Inflammatory macrophage (primary cell): ENCODE results near the gene CFDP1.
"Not testable (repeated sequence)": the region's sequence is repeated elsewhere in the genome, so short reads cannot be mapped to it uniquely, and the experiment has no call there.

Experiments used
- DNase-seq, 2 donors: peaks; one replicate each; pipeline ENCODE4 v3.0.0-alpha.2; 2020 to 2022

CFDP1 gene

DNA sequence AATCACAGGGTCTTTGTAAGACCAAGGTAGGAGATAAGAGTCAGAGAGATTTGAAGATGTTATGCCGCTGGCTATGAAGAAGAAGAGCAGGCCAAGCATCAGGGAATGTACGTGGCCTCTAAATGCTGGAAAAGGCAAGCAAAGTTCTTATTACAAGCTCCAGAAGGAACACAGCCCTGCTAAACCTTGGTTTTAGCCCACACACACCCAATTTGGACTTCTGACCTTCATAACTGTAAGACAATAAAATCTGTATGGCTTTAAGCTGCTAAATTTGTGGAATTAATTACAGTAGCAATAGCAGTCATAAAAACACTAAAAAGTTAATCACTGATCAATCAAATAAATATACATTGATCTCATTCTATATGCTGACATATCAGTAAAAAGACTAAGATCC, 25.1 kb upstream of the CFDP1 start:
- DNase-seq: no peak

DNA sequence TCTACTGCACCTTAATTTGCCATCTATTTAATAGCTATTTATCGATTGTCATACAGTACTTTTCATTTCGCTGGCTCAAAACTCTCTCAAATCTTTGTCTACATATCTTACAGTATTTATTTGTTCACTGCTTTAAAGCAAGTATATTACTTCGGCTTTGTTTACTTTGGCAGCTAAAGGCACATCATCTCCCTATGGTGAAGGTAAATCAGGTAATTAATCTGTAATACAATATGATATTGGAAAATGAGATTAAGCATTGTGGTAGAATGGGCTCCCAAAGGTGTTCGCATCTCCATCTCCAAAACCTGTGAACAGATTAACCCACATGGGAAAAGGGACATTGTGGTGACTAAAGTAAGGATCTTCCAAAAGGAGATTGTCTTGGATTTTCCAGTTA, 24.7 kb upstream of the CFDP1 start:
- DNase-seq: no peak

DNA sequence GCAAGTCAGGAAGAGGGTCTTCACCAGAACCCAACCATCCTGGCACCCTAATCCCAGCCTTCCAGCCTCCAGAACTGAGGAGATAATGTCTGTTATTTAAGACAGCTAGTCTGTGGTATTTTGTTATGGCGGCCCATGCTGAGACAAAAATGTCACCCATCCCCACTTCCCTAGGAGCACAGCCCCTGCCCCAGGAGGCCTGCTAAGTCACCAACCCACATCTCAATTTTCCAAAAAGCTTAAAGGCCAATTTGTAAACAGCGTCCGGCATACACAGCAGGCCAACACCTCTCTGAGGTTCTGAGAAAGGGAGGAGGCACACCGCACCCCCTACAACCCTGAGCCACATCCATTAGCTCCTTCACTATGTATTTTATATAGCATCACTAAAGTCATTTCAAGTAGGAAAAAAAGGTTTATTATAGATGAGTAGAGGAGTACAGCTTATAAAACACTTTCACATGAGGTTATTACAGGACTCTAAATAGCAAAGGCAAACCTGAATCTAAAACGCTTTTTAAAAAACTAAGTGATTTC, 24.2 kb upstream of the CFDP1 start:
- DNase-seq: no peak

- DNase-seq: no peak
These were observed 23.7 kb upstream of the CFDP1 start for GRCh38 chr16:75456971-75457370.

DNA sequence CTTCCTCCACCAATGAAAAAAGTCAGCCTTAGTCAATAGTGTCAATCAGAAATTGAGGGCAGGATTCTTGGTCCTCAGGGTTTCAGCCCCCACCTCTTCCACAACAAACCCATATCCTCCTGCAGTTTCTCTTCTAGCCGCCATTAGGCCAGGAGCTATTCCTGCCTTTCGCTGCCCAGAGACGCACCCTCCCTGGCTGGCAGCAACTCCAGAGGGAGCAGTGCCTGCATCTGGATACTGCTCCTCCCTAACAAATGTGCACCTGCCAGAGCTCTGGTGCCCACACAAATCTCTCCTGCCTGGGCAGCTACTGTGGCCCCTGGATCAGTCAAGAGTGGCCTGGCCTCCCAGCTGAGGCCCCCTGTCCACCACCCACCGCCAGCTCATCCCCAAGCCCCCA, 23.2 kb upstream of the CFDP1 start:
- not testable (repeated sequence) for DNase-seq

DNA sequence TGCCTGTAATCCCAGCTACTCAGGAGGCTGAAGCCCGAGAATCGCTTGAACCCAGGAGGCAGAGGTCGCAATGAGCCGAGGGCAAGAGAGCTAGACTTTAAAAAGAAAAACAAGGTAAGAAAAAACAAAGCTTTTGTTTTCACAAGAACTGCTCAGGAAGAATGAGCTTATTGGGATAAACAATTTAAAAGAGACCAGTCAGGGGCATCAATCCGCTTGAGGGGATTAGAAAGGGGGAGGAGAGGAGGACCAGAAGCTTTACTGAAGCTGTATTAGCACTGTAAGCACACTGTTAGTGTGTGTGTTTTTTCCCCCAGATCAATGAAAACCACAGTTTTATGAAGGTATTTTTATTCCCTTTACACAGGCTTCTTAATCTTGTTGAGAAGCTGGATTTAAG, 22.4 kb upstream of the CFDP1 start:
- no peak for DNase-seq

DNA sequence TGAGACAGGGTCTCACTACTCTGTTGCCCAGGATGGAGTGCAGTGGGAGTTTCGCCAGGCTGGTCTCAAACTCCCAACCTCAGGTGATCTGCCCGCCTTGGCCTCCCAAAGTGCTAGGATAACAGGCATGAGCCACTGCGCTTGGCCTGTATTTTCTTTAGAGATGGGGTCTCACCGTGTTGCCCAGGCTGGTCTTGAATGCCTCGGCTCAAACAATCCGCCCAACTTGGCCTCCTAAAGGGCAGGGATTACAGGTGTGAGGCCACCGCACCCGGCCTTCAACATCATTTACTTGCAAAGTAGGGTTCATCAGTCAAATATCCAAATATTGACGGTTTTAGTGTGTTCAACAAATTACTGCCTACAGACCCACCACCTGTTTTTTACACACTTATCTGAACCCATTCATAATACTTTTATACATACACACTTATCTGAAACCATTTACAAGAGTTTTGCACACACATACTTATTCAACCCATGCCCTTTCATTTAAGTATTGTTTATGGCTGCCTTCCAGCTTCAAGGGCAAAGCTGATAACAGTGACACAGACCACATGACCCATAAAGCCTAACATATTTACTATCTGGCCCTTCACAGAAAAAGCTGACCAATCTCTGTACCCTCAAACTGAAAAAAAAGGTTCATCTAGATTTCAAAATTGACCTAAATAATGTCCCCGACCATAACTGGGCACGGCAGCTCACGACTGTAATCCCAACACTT, 19.3 kb upstream of the CFDP1 start:
- no peak for DNase-seq

- no peak for DNase-seq
These were observed 13.1 kb upstream of the CFDP1 start for GRCh38 chr16:75446416-75446815.

DNA sequence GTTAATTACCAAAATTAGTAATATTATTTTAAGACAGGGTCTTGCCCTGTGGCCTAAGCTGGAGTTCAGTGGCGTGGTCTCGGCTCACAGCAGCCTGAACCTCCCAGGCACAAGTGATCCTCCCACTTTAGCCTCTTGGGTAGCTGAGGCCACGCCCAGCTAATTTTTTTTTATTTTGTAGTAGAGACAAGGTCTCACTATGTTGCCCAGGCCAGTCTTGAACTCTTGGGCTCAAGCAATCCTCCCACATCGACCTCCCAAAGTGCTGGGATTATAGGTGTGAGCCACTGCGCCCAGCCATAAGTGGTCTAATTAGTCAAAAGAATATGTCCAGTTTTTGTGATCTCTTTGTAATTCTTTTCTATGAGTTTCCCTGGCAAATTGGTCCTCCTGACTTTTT, 12.0 kb upstream of the CFDP1 start:
- no peak for DNase-seq

- no peak for DNase-seq
These were observed 10.0 kb upstream of the CFDP1 start for GRCh38 chr16:75443298-75443697.

- peak; percentile 91 for DNase-seq
These were observed 570 bp upstream of the CFDP1 start for GRCh38 chr16:75433732-75434413.

- DNase-seq: no peak
These were observed 3.5 kb downstream of the CFDP1 start for GRCh38 chr16:75429621-75430403.

DNA sequence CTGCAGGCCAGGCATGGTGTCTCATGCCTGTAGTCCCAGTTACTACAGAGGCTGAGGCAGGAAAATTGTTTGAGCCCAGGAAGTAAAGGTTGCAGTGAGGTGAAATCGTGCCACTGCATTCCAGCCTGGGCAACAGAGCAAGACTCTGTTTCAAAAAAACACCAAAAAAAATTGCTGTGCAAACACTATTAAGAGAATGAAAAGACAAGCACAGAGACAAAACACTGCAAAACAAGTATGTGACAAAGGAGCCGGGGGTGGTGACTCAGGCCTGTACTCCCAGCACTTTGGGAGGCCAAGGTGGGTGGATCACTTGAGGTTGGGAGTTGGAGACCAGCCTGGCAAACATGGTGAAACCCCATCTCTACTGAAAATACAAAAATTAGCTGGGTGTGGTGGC, 6.8 kb downstream of the CFDP1 start:
- DNase-seq: not testable (repeated sequence)

DNA sequence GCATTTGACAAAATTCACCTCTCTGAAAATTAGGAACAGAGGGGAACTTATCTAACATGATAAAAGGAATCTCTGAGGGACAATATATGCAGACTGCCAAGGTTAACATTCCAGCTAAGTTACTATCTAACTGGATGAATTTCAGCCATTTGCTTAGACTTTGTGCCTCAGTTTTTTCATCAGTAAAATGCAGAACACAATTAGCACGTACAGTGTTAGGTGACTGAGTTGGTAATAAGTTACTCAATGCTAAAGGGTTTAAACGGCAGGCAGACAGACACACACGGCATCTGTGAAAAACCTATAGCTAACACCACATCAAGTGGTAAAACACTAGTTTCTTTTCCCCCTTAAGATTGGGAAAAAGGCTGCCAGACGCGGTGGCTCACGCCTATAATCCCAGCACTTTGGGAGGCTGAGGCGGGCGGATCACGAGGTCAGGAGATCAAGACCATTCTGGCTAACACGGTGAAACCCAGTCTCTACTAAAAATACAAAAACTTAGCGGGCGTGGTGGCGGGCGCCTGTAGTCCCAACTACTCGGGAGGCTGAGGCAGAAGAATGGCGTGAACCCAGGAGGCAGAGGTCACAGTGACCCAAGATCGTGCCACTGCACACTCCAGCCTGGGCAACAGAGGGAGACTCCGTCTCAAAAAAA, 9.1 kb downstream of the CFDP1 start:
- not testable (repeated sequence) for DNase-seq

GRCh38 chr16:75423723-75424104, 9.6 kb downstream of the CFDP1 start:
- no peak for DNase-seq

DNA sequence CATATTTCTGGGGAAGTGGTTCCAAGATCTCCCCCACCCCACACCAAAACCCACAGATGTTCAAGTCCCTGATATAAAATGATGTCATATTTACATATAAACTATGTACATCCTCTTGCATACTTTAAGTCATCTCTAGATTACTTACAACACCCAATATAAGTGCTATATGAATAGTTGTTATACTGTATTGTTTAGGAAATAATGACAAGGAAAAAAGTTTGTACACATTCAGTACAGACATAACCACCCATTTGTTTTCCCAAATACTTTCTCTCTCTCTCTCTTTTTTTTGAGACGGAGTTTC, 11.5 kb downstream of the CFDP1 start:
- DNase-seq: no peak

- DNase-seq: peak; percentile 65 to 78
These were observed 12.1 kb downstream of the CFDP1 start for GRCh38 chr16:75420987-75421819.

DNA sequence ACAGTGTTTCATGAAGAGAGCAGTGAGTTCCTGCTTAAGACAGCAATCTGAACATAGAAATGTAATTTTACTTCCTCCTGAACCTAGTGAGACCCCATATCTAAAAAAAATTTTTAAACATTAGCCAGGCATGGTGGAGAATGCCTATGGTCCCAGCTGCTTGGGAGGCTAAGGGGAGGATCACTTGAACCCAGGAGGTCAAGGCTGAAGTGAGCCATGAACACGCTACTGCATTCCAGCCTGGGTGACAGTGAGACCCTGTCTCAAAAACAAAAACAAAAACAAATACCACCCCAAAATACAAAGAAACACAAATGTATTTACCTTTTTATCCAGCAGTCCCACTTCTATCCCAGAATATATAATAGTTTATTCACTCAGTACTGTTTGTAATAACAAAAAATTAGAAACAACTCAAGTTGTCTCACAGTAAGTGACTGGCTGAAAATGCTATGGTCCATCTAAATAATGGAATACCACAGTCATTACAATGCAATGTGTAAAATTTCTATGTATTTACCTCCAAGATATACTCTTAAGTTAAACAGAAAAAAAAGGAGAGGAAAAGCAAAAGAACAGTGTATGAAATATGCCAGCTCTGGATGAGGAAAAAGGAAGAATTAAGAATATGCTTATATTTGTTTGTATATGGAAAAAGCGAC, 16.3 kb downstream of the CFDP1 start:
- no peak for DNase-seq

DNA sequence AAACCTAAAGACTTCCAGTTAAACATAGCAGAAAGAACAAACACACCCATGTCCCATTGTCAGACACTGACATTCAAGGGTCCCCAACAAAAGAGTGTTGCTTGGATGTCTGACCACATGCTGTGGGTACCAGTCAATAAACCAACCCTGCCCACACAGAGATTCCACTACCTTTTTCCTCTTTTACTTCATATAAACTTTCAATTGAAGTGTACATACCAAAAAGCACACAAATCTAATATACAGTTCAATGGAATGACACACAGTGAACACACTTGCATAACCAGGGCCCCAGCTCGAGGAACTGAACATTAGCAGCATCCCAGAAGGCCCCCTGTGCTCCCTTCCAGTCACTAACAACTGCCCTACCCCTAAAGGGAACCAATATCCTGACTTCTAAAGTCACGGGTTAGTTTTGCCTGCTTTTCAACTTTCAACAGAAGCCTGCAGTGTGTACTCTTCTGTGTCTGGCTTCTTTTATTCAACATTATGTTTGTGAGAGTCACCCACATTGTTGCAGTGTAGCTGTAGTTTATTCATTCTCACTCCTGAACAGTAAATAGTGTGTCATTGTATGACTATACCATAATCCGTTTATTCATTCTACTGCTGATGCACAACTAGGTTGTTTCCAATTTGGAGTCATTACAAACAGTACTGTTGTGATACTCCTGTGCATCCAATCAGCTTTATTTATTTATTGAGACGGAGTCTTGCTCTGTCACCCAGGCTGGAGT, 18.0 kb downstream of the CFDP1 start:
- DNase-seq: no peak

- no peak for DNase-seq
These were observed 19.4 kb downstream of the CFDP1 start for GRCh38 chr16:75413951-75414350.

DNA sequence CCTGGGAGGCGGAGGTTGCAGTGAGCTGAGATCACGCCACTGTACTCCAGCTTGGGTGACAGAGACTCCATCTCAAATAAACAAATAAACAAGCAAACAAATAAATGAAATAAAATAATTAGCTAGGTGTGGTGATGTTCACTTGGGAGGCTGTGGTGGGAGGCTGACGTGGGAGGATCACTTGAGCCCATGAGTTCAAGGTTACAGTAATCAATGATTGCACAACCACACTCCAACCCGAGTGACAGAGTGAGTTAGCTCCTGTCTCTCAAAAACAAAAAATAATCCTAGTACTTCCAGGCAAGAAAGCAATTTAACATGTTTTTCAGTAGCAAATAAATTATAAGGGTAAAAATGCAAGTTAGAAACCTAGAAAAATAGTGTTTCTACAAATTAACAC, 26.4 kb downstream of the CFDP1 start:
- peak in 1 of 2 donors; percentile 3 for DNase-seq
